ENCODE measurements around the gene NIM1K. TPM values are rescaled to one million over a fixed set of nuclear protein-coding genes. Genes with fewer than 3 reads are reported as not detected.

The NIM1K gene
- total and polyA plus RNA-seq, 4 experiments from 2014 or later, result 0.24 to 0.40 (median 0.27) TPM

DNA sequence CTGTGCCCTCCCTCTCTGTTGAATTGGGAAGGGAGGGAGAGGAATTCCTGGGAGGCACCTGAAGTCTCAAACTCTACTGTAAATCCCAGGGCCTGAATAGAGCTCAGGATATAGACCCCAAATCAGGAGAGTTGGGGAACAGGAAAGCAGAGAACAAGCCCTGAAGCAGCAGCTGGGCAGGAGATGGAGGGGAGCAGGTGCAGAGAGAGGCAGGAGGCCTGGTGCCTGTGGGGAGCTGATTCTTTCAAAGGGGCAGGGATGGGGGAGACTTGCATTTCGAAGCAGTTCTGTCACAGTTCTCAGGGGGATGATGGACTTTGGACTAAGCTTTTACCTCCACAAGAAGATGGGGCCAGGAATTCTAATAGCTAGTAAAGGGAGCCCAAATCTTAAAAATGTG is 50.2 kb downstream of the NIM1K start:
- intact Hi-C loops (cut with micrococcal nuclease), result no loop called here
- no peaks in the 10 kb centered on the region for H3K36me3 Mint-ChIP-seq
- peaks cover 8 to 27% of the 10 kb centered on the region in 2 donors for H3K27me3 Mint-ChIP-seq
- H3K4me3 Mint-ChIP-seq, result no peak overlapping the region
- no peaks in the 10 kb centered on the region for H3K27me3 ChIP-seq (ENCODE audit: insufficient read depth, low read length)
- H3K27ac ChIP-seq (ENCODE audit: low read depth, low read length), result no peak overlapping the region
- H3K4me1 ChIP-seq (ENCODE audit: insufficient read depth, low read length), result no peaks in the 10 kb centered on the region
- no peaks in the 10 kb centered on the region for H3K9me3 Mint-ChIP-seq
- H3K27ac Mint-ChIP-seq, result no peak overlapping the region
- ChIA-PET CTCF (ENCODE audit: partially characterized antibody) (no interaction called here), POLR2A (ENCODE audit: partially characterized antibody) (no interaction called here)
- H3K36me3 ChIP-seq (ENCODE audit: insufficient read depth, low read length), result no peaks in the 10 kb centered on the region
- no peak for DNase-seq
- no peak overlapping the region for H3K4me3 ChIP-seq (ENCODE audit: low read length in 2 of 2)
- H3K9me3 ChIP-seq (ENCODE audit: control insufficient read depth in 1 of 2, low read length in 2 of 2), result no peaks in the 10 kb centered on the region
- no peaks in the 10 kb centered on the region for H3K4me1 Mint-ChIP-seq

DNA sequence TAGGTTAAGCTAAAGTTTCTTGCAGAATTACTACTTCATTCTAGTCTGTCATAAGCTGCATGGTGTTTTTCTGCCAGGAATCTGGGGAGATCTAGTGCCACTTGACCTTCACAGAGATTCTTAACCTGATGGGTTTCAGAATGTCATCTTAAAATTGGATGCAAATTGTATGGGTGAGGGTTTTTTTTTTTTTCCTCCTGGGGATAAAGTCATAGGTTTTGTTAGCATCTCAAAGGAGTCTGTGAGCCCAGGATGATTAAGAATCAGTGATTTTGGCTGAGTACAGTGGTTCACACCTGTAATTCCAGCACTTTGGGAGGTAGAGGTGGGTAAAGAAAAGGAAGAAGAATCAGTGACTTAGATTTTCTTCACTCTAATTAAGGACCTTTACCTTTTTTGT is 51.2 kb downstream of the NIM1K start:
- no peaks in the 10 kb centered on the region for H3K4me1 ChIP-seq (ENCODE audit: insufficient read depth, low read length)
- H3K4me3 Mint-ChIP-seq, result no peak overlapping the region
- no peak overlapping the region for H3K4me3 ChIP-seq (ENCODE audit: low read length in 2 of 2)
- H3K9me3 ChIP-seq (ENCODE audit: control insufficient read depth in 1 of 2, low read length in 2 of 2), result no peaks in the 10 kb centered on the region
- CTCF ChIA-PET (ENCODE audit: partially characterized antibody), result no interaction called here
- no peaks in the 10 kb centered on the region for H3K27me3 ChIP-seq (ENCODE audit: insufficient read depth, low read length)
- H3K36me3 ChIP-seq (ENCODE audit: insufficient read depth, low read length), result no peaks in the 10 kb centered on the region
- no peaks in the 10 kb centered on the region for H3K9me3 Mint-ChIP-seq
- no peak overlapping the region for H3K27ac ChIP-seq (ENCODE audit: low read depth, low read length)
- DNase-seq, result no peak
- H3K27ac Mint-ChIP-seq, result no peak overlapping the region
- intact Hi-C loops (cut with micrococcal nuclease), result no loop called here
- H3K27me3 Mint-ChIP-seq, result peaks cover 9 to 27% of the 10 kb centered on the region in 2 donors
- H3K36me3 Mint-ChIP-seq, result peaks cover 0 to 1% of the 10 kb centered on the region in 2 donors
- POLR2A ChIA-PET (ENCODE audit: partially characterized antibody), result no interaction called here
- H3K4me1 Mint-ChIP-seq, result no peaks in the 10 kb centered on the region

DNA sequence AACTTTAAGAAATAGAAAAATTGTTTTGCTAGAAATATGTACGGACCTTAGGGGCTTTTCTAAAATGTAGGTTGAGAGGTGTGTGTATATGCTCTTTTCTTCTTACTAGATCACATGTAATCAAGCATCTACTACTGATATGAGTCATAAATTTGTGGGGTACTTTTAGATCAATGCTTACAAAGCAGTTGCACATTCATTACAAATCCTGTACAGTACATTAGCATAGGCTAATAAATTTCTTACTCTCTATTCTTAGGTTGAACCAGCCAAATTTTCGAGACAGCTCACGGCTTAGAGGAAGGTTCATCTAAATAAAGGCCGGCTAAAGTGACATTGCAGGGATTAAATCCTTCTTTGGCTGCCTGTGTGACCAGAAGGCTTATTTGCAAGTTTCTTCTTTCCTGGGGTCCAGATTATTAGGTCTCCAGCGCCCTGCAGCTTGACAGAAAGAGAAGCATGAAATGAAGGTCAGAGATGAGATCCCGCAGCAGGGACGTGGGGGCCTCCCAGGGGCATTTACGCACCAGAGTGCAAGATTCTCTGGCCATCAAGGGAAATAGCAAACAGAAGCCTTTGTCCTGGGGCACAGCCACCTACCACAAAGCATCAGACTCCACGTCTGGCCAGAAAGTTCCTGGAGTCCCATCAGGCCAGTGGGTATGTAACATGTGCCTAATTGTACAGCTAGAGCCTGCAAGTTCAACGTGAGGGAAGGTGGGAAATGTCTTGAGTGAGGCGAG is 53.0 kb downstream of the NIM1K start:
- Mint-ChIP-seq H3K4me3 (no peak overlapping the region), H3K4me1 (no peaks in the 10 kb centered on the region), H3K36me3 (peaks cover 0 to 4% of the 10 kb centered on the region in 2 donors), H3K9me3 (no peaks in the 10 kb centered on the region), H3K27me3 (peaks cover 12 to 27% of the 10 kb centered on the region in 2 donors), H3K27ac (no peak overlapping the region)
- ChIA-PET POLR2A (ENCODE audit: partially characterized antibody) (interaction anchor here (0.6 kb wide), 1 partner anchor 59 kb away, joined by 3 read pairs; no protein-coding TSS in a partner anchor), CTCF (ENCODE audit: partially characterized antibody) (no interaction called here)
- Histone ChIP-seq H3K27ac (ENCODE audit: low read depth, low read length) (no peak overlapping the region), H3K27me3 (ENCODE audit: insufficient read depth, low read length) (no peaks in the 10 kb centered on the region), H3K4me1 (ENCODE audit: insufficient read depth, low read length) (no peaks in the 10 kb centered on the region), H3K4me3 (ENCODE audit: low read length in 2 of 2) (no peak overlapping the region), H3K9me3 (ENCODE audit: control insufficient read depth in 1 of 2, low read length in 2 of 2) (no peaks in the 10 kb centered on the region), H3K36me3 (ENCODE audit: insufficient read depth, low read length) (no peaks in the 10 kb centered on the region)
- intact Hi-C loops (cut with micrococcal nuclease), result no loop called here
- DNase-seq, result no peak

DNA sequence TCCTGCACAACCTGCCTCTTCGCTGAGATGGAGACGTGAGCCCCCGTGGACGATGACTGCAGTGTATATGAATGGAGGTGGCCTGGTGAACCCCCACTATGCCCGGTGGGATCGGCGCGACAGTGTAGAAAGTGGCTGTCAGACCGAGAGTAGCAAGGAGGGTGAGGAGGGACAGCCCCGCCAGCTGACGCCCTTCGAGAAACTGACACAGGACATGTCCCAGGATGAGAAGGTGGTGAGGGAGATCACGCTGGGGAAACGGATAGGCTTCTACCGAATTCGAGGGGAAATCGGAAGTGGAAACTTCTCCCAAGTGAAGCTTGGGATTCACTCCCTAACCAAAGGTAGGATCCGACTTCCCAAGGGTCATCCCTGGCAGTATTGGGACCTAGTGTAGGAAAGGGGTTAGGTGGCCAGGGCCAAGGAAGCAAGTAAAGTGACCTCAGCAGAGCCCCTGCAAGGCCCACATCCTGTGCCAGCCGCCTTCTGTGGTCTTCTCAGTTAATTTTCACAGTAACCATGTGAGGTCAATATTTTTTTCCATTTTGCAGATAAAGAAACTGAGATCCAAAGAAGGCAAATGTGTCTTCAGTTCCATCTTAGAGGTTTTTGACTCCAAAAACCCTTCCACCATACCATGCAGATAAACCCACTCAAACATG is 53.8 kb downstream of the NIM1K start:
- ChIA-PET CTCF (ENCODE audit: partially characterized antibody) (no interaction called here), POLR2A (ENCODE audit: partially characterized antibody) (interaction anchor here (0.6 kb wide), 1 partner anchor 59 kb away, joined by 3 read pairs; no protein-coding TSS in a partner anchor)
- no peak overlapping the region for H3K27ac ChIP-seq (ENCODE audit: low read depth, low read length)
- no peaks in the 10 kb centered on the region for H3K9me3 ChIP-seq (ENCODE audit: control insufficient read depth in 1 of 2, low read length in 2 of 2)
- H3K4me1 ChIP-seq (ENCODE audit: insufficient read depth, low read length), result no peaks in the 10 kb centered on the region
- Mint-ChIP-seq H3K27me3 (peaks cover 11 to 27% of the 10 kb centered on the region in 2 donors), H3K36me3 (peaks cover 0 to 4% of the 10 kb centered on the region in 2 donors), H3K4me3 (peak overlapping the region in 1 of 8 donors; percentile 52), H3K27ac (no peak overlapping the region), H3K9me3 (no peaks in the 10 kb centered on the region), H3K4me1 (no peaks in the 10 kb centered on the region)
- intact Hi-C loops (cut with micrococcal nuclease), result no loop called here
- H3K4me3 ChIP-seq (ENCODE audit: low read length in 2 of 2), result no peak overlapping the region
- no peaks in the 10 kb centered on the region for H3K36me3 ChIP-seq (ENCODE audit: insufficient read depth, low read length)
- H3K27me3 ChIP-seq (ENCODE audit: insufficient read depth, low read length), result no peaks in the 10 kb centered on the region
- no peak for DNase-seq

DNA sequence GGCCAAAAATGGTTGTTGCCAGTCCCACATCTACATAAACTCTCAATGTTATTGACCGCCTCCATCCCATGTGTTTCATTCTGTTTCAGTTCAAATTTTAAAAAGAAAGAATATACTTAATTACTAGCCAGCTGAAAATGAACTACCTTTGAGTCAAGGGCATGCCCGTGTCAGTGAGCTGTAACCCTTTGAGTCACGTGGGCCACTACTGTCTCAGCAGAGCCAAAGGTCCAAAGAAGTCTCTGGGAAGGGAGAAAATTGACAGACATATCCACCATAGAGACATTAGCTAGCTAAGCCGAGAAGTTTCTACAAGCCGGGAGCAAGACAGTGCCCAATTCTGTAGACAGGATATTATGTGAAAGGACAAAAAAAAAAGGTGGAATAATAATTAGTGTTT is 59.7 kb downstream of the NIM1K start:
- no peaks in the 10 kb centered on the region for H3K4me1 ChIP-seq (ENCODE audit: insufficient read depth, low read length)
- no peaks in the 10 kb centered on the region for H3K27me3 ChIP-seq (ENCODE audit: insufficient read depth, low read length)
- Mint-ChIP-seq H3K9me3 (peaks cover 0 to 1% (median 0%) of the 10 kb centered on the region in 8 donors), H3K27ac (no peak overlapping the region), H3K4me1 (peaks cover 0 to under 1% (median 0%) of the 10 kb centered on the region in 4 donors), H3K36me3 (peaks cover 0 to 4% of the 10 kb centered on the region in 2 donors), H3K4me3 (no peak overlapping the region), H3K27me3 (peaks cover 8 to 13% of the 10 kb centered on the region in 2 donors)
- no peaks in the 10 kb centered on the region for H3K36me3 ChIP-seq (ENCODE audit: insufficient read depth, low read length)
- no peak overlapping the region for H3K27ac ChIP-seq (ENCODE audit: low read depth, low read length)
- CTCF ChIA-PET (ENCODE audit: partially characterized antibody), result no interaction called here
- intact Hi-C loops (cut with micrococcal nuclease), result no loop called here
- POLR2A ChIA-PET (ENCODE audit: partially characterized antibody), result no interaction called here
- no peak for DNase-seq
- H3K4me3 ChIP-seq (ENCODE audit: low read length in 2 of 2), result no peak overlapping the region
- H3K9me3 ChIP-seq (ENCODE audit: control insufficient read depth in 1 of 2, low read length in 2 of 2), result no peaks in the 10 kb centered on the region

DNA sequence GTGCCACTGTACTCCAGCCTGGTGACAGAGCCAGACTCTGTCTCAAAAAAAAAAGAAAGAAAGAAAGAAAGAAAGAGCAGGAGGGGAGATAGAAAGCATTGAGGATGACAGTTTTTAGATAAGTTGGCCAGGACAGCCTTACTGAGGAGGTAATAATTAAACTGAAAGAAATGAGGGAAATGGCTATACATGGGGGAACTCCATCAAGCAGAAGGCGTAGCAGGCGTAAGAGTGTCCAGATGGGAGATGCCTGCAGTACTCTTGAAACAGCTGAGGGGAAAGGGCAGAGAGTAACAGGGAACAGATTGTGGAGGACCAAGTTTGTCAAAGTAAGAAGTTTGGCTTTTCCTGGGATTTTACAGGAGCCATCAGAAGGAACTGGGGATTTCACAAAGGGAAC is 63.7 kb downstream of the NIM1K start:
- no peaks in the 10 kb centered on the region for H3K27me3 ChIP-seq (ENCODE audit: insufficient read depth, low read length)
- Mint-ChIP-seq H3K27ac (peak overlapping the region in 2 of 7 donors; percentile 38 to 65), H3K36me3 (no peaks in the 10 kb centered on the region), H3K9me3 (peaks cover 0 to 4% (median 0%) of the 10 kb centered on the region in 8 donors), H3K4me1 (peaks cover 0 to 8% (median 4%) of the 10 kb centered on the region in 4 donors), H3K27me3 (peaks cover 5 to 14% of the 10 kb centered on the region in 2 donors), H3K4me3 (no peak overlapping the region)
- H3K36me3 ChIP-seq (ENCODE audit: insufficient read depth, low read length), result no peaks in the 10 kb centered on the region
- POLR2A ChIA-PET (ENCODE audit: partially characterized antibody), result no interaction called here
- DNase-seq, result no peak
- CTCF ChIA-PET (ENCODE audit: partially characterized antibody), result no interaction called here
- H3K4me1 ChIP-seq (ENCODE audit: insufficient read depth, low read length), result no peaks in the 10 kb centered on the region
- H3K4me3 ChIP-seq (ENCODE audit: low read length in 2 of 2), result no peak overlapping the region
- no peaks in the 10 kb centered on the region for H3K9me3 ChIP-seq (ENCODE audit: control insufficient read depth in 1 of 2, low read length in 2 of 2)
- intact Hi-C loops (cut with micrococcal nuclease), result no loop called here
- H3K27ac ChIP-seq (ENCODE audit: low read depth, low read length), result no peak overlapping the region

DNA sequence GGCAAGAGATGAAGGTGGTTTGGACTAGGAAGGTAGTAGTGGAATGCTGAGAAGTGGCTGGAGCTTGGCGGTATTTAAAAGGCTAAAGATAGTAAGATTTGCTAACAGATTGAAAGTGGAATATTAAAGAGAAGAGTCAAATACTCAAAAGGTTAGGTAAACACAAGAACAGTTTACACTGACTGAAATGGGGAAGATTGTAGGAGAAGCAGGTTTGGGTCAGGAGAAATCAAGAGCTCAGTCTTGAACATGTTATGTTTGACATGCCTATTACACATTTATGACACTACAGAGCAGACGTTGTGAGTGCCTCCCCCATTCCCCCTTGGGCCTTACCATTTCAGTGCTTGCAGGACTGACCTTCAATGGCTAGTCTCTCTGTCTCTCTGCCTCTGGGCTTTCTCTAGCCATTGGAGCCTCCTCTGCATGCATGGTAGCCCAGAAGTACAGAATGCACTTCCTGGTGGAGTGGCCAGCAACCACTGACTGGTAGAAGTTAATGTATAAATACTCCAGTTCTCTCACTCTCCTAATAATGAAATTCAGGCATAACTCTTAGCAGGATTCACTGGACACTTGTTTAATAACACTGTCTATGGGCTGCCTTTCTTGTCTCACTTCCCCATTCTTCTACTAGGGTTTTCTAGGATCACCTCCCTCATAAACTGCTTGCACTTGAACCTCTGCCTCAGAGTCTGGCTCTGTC is 64.4 kb downstream of the NIM1K start:
- ChIA-PET POLR2A (ENCODE audit: partially characterized antibody) (no interaction called here), CTCF (ENCODE audit: partially characterized antibody) (no interaction called here)
- H3K4me3 ChIP-seq (ENCODE audit: low read length in 2 of 2), result no peak overlapping the region
- no peaks in the 10 kb centered on the region for H3K4me1 ChIP-seq (ENCODE audit: insufficient read depth, low read length)
- H3K27ac Mint-ChIP-seq, result no peak overlapping the region
- peaks cover 0 to 8% (median 4%) of the 10 kb centered on the region in 4 donors for H3K4me1 Mint-ChIP-seq
- peaks cover 0 to 4% (median 0%) of the 10 kb centered on the region in 8 donors for H3K9me3 Mint-ChIP-seq
- no peaks in the 10 kb centered on the region for H3K27me3 ChIP-seq (ENCODE audit: insufficient read depth, low read length)
- no peak overlapping the region for H3K27ac ChIP-seq (ENCODE audit: low read depth, low read length)
- no peaks in the 10 kb centered on the region for H3K36me3 Mint-ChIP-seq
- H3K9me3 ChIP-seq (ENCODE audit: control insufficient read depth in 1 of 2, low read length in 2 of 2), result no peaks in the 10 kb centered on the region
- peaks cover 8 to 14% of the 10 kb centered on the region in 2 donors for H3K27me3 Mint-ChIP-seq
- intact Hi-C loops (cut with micrococcal nuclease), result no loop called here
- H3K36me3 ChIP-seq (ENCODE audit: insufficient read depth, low read length), result no peaks in the 10 kb centered on the region
- no peak for DNase-seq
- H3K4me3 Mint-ChIP-seq, result no peak overlapping the region

Measured in CD4-positive, alpha-beta memory T cell (primary cell).